Stimulated activated CD8-positive, alpha-beta memory T cell treated with anti-CD3 and anti-CD28 coated beads, Interleukin-15, amount 100 ng/mL, for 48 hours (primary cell): Measurements from ENCODE around the gene KCNN2.
A peak's percentile ranks its signal among the peaks of the same experiment; 100 is the strongest.

Experiments
- DNase-seq, 2 donors: peaks; one replicate each; pipeline ENCODE4 v3.0.0-alpha.2; 2020; ENCODE audit warnings: low read depth in 2 of 2

The KCNN2 gene

DNA sequence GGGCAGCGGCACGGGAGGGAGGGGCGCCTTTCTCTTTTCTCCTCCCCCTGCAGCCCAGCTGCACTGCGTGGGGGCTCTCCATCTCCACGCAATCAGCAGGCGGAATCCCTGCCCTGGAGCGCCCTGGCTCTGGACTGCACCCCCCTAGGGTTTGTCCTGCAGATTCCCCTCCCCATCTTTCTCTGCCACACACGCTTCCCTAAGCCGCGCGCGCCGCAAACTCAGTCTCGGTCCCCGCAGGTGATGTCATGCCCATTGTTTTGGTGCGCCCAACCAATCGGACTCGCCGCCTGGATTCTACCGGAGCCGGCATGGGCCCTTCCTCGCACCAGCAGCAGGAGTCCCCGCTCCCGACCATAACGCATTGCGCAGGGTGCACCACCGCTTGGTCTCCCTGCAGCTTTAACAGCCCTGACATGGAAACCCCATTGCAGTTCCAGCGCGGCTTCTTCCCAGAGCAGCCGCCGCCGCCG, at the start of gene KCNN2:
TSS of gene KCNN2 (plus strand) at position 347 of the 473 bp plus-strand sequence. CDS start at position 417, 70 bp downstream.
- no peak for DNase-seq

GRCh38 chr5:114312658-114313057, 49.2 kb upstream of the KCNN2 start:
- no peak for DNase-seq

- no peak for DNase-seq
Measured at GRCh38 chr5:114314061-114314460, 47.8 kb upstream of the KCNN2 start.

GRCh38 chr5:114316167-114316566, 45.7 kb upstream of the KCNN2 start:
- DNase-seq, result no peak

DNA sequence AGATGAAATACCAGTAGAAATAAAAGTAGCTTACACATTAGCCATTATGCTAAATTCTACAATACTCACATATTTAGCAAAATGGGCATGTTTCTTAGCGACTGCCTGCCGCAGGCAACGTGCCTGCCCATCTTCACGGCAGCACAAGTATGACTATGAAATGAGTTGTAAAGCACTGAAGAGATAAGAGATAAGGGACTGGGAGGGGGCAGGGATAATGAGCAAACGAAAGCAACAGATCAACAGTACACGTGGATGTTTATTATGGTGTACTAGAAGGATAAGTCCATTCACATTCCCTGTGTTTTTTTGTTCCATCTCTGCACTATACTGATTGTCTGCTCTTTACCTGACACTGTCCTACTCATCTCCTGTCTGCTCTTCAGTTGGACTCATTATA, 44.1 kb upstream of the KCNN2 start:
- DNase-seq, result no peak

GRCh38 chr5:114319236-114319635, 42.6 kb upstream of the KCNN2 start:
- DNase-seq, result no peak

DNA sequence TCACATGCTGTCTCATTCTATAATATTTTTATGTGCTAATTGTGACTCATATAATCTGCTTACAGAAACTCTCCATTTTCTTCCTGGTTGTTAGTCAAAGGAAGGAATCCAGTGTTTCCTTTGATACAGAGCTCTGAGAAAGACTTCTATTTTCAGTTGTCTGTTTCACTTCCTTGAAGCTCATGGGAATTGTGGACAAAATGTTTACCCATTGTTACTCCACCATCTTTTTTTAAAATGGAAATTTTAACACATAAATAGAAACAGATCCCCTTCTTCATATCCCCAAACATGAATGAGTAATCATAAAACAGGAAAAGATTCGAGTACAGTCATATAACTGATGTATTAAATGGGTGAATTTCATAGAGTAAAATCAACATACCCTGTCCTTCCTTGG, 42.0 kb upstream of the KCNN2 start:
- DNase-seq, result no peak

DNA sequence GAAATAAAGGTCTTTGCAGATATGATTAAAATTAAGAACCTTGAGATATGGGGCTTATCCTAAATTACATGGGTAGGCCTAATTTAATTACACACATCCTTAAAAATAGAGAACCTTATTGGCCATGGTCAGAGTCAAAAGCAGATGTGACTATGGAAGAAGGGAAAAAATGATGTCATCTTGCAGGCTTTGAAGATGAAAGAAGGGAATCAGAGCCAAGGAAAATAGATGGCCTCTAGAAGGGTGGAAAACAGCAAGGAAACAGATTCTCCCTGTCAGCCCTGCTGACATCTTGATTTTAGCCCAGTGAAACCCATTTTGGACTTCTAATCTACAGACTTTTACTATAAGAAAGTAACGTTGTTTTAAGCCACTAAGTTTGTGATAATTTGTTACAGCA, 37.6 kb upstream of the KCNN2 start:
- DNase-seq, result no peak

- DNase-seq, result no peak
Measured at GRCh38 chr5:114325541-114325940, 36.3 kb upstream of the KCNN2 start.

DNA sequence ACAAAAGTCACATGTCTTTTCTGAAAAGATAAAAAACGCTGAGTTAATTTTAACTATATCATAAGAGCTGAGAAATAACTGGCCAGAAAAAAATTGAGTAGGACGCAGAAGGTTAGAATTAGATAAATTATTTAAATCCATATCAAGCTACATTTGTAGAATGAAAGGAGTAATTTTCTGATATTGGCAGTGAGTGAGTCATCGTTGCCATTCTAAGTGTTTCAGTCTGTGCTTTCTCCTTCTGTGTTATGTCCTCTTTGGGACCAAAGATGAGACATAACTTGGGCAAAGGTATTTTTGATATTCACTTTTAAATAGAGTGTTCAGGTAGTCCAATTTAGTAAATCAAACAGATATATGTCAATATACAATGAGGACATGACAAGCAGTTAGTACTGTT, 34.4 kb upstream of the KCNN2 start:
- DNase-seq, result no peak

- DNase-seq, result no peak
Measured at GRCh38 chr5:114327987-114328386, 33.9 kb upstream of the KCNN2 start.

DNA sequence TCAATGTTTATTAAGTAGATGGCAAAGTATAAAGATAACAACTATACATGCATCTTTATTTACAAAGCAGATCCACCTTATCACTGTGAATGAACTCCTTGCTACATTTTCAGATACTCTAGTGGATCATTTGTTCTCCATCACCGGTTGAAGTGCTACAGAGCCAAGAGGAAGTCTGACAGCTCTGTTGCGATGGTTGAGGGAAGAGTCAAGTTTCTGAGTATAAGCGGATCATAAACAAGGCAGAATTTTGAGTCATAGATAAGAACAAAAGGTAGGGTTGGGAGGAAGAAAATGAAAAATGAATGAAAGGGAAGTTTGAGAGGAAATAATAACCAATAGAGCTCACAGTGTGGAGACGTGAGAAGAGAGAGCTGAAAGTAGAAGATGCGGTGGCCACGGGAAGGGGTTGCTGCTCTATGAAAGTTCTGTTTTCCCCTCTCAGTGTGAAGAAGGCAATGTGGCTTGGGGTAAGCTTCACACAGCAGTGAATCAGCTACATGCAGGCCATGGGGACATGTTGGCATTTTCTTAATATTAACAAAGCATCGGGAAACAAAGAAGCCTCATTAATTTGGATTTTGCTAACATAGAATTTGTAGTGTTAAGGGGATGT, 30.8 kb upstream of the KCNN2 start:
- no peak for DNase-seq

DNA sequence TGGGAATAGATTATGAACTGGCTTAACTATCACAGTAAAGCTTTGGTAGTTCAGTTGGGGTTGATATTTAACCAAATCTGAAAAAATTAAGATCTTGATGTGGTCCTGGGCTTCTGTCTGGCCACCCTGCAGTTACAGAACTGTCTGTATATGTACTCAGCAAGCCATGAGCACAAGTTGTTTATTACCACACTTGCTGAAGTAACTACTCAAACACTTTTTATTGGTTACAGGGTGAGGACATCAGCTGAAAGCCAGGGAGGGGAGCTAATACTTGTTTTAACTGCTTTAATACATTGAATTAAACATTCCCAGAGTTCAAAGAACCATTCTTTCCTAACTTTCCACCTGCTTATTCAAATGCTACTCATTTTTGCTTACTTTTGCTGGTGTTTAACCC, 29.4 kb upstream of the KCNN2 start:
- no peak for DNase-seq

- no peak for DNase-seq
Measured at GRCh38 chr5:114332925-114333324, 28.9 kb upstream of the KCNN2 start.

- DNase-seq, result no peak
Measured at GRCh38 chr5:114335391-114335790, 26.5 kb upstream of the KCNN2 start.

DNA sequence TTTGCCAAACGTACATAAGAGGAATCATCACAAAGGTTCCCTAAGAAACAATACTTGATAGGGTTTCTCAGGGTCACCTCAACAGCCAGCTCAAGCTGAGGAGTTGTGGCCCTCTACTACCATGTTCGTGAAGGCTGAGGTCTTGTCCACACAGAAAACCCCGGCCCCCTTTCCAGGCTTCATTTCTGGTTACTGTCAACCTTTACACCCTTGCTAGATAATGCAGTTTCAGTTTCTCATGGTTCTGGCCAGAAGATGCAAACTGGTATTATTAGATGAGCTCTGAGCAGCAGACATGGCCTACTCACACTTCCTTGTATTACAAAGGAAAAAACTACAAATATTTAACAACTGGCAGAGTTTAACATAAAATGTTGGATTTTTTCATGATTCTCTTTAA, 22.8 kb upstream of the KCNN2 start:
- no peak for DNase-seq

DNA sequence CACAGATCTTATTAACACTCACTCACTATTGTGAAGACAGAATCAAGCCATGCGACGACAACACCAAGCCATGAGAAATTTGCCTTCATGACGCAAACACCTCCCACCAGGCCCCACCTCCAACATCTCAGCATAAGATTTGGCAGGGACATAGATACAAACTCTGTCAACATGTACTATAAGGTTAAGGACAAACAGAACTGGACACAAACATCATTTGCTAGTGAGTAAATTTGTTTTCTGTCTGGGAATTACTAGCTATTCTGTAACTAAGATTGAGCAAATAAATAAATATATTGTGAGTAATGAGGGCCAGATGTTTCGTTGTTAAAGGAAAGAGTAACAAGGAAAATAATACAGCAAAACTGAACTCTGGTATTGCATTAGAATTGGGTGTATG, 15.7 kb upstream of the KCNN2 start:
- no peak for DNase-seq

DNA sequence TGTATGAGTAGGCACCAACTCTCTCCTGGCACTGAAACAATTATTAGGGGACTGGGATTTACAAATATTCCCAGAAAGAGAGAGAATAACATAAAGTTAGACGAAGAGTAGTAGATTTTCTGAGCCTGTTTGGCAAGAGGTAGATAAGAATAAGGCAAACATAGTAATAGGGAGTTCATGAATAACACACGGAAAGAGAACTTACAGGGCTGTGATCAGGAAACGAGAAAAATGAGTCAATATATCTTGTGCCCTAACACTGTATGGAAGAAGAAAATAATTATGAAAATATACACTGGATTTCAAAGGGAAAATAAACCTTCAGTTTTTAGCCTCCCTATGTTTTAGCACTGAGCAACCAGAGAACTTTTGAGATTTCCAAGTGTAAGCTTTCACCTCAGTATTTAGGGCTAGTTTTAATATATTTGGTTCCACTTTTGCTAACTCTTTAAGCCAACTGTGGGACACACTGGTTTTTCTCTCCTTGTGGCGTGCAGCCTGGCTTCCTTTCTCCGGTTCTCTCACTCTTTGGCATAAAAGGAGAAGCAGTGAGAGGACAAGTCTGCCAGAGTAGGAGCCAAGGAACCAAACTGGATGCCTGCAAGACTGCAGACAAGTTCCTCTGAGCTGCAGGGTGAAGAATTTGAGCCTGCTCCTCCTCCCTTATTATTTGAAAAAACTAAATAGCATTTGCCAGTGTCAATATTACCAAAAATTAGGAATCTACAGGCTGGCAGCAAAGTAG, 6.6 kb upstream of the KCNN2 start:
- no peak for DNase-seq

GRCh38 chr5:114358329-114358728, 3.5 kb upstream of the KCNN2 start:
- DNase-seq, result no peak

GRCh38 chr5:114360357-114360756, 1.5 kb upstream of the KCNN2 start:
- DNase-seq, result no peak

- peak in 1 of 2 donors; percentile 10 for DNase-seq
Measured at GRCh38 chr5:114360816-114361723, 800 bp upstream of the KCNN2 start.

GRCh38 chr5:114362197-114362976, 517 bp downstream of the KCNN2 start:
- DNase-seq, result no peak
